Right lobe of liver (tissue), 6 donors: ENCODE data around the gene MED6. TPM values are rescaled to one million over a fixed set of nuclear protein-coding genes. Genes with fewer than 3 reads are reported as not detected.

Experiments used
- ATAC-seq, 4 donors: fragments of 200-7000 bp; cut with Tn5 transposase; one replicate each; pipeline ENCODE4 v1.9.1; 2020; ENCODE audit warnings: mild to moderate bottlenecking in 4 of 4, moderate library complexity in 4 of 4
- DNase-seq, 3 donors: peaks; one replicate each; pipeline ENCODE4 v3.0.0-alpha.2; 2020
- H3K27ac ChIP-seq, 3 donors: fragments of 200-600 bp; one replicate each; pipeline ENCODE4 v1.8.0; 2022
- H3K27me3 ChIP-seq, 2 donors: fragments of 200-600 bp; one replicate each; pipeline ENCODE4 v1.8.0; 2022
- H3K36me3 ChIP-seq, 4 donors: fragments of 200-600 bp; sonication (generic) in 1 of 4; one replicate each; pipeline versions ENCODE4 v1.5.1 to v1.8.0; 2017 to 2022; ENCODE audit warnings: control low read depth in 1 of 4
- H3K4me1 ChIP-seq, 4 donors: fragments of 200-600 bp; sonication (generic) in 1 of 4; one replicate each; pipeline versions ENCODE4 v1.5.1 to v1.8.0; 2017 to 2022; ENCODE audit warnings: control low read depth in 1 of 4
- H3K4me3 ChIP-seq, 3 donors: fragments of 200-600 bp; one replicate each; pipeline ENCODE4 v1.8.0; 2022
- H3K9me3 ChIP-seq, 4 donors: fragments of 200-600 bp; sonication (generic) in 1 of 4; one replicate each; pipeline versions ENCODE4 v1.5.1 to v1.8.0; 2017 to 2022; ENCODE audit warnings: control low read depth in 1 of 4
- CTCF ChIP-seq, 4 donors: fragments of 200-600 bp in 3 of 4; fragments of 450-650 bp in 1 of 4; IDR thresholded peaks; one replicate each; pipeline versions ENCODE4 v1.5.1 to v1.8.0; 2016 to 2022; ENCODE audit warnings: antibody characterized with exemption in 4 of 4, mild to moderate bottlenecking in 2 of 4
- POLR2A ChIP-seq: fragments of 450-650 bp; IDR thresholded peaks from one replicate; pipeline ENCODE4 v1.6.1; 2017; ENCODE audit warnings: antibody characterized with exemption, mild to moderate bottlenecking
- WGBS: methylation state at CpG from one replicate; pipeline ENCODE4 v1.1.6; 2018; ENCODE audit warnings: low coverage, low lambda C conversion rate; ENCODE audit not compliant: insufficient coverage; ENCODE audit errors: missing lambda C conversion rate; 5-methylcytosine and 5-hydroxymethylcytosine counted together
- intact Hi-C, 2 donors: fragments of 100-400 bp; cut with DNase I; formaldehyde crosslinking; loops; one replicate each; pipeline versions ENCODE4 v1.11.2 to v1.14.1; 2022
- total RNA-seq, 6 experiments: library from RNA; depleted of rRNA in 2 of 6; stranded (reverse); fragments of >200 nt in 2 of 6; fragmentation: NEBNext Ultra II Directional in 3 of 6; extraction: Animal tissue kit (Norgen Biotek cat#: 25700) in 3 of 6; gene quantifications; one replicate each; pipeline versions ENCODE4 v1.1.0 to v1.2.4, GENCODE V29; 2016 to 2023
- donor health status: DM: no; HTN: yes; CAD: no.
- donor health status: DM: no; HTN: no; CAD: no.
- donor health status: DM: no; HTN: no; CAD: no.
- donor health status: DM: no; HTN: yes; CAD: no.
- donor health status: DM: no; HTN: yes; CAD: no.

MED6 gene
- total RNA-seq, 6 experiments from 2014 or later = 8.8 to 20.0 (median 13.7) TPM

GRCh38 chr14:70616646-70617045 lies 16.2 kb upstream of the MED6 start:
- 86% methylated on average over 3 of the region's 3 CpGs for WGBS
- no peak overlapping the region for H3K4me3 ChIP-seq
- no peak for DNase-seq
- H3K9me3 ChIP-seq = no peaks in the 10 kb centered on the region
- H3K27me3 ChIP-seq = no peaks in the 10 kb centered on the region
- peak in 1 of 4 donors; percentile 36 for ATAC-seq
- no peaks in the 10 kb centered on the region for H3K36me3 ChIP-seq
- no peak overlapping the region for H3K27ac ChIP-seq
- TF ChIP-seq POLR2A (no peak), CTCF (IDR thresholded peaks at IDR 0.05) (no peak)
- no peaks in the 10 kb centered on the region for H3K4me1 ChIP-seq
- intact Hi-C loops = loop anchor here in 1 of 2 donors (10.0 kb wide), 1 partner anchor 198 kb away; no protein-coding TSS in a partner anchor

- H3K36me3 ChIP-seq = no peaks in the 10 kb centered on the region
- no peak overlapping the region for H3K27ac ChIP-seq
- intact Hi-C loops = loop anchor here in 1 of 2 donors (10.0 kb wide), 1 partner anchor 204 kb away; no protein-coding TSS in a partner anchor
- no peaks in the 10 kb centered on the region for H3K9me3 ChIP-seq
- 52% methylated on average over 3 of the region's 3 CpGs for WGBS
- H3K4me1 ChIP-seq = no peaks in the 10 kb centered on the region
- DNase-seq (no peak), ATAC-seq (no peak)
- no peaks in the 10 kb centered on the region for H3K27me3 ChIP-seq
- H3K4me3 ChIP-seq = no peak overlapping the region
- no peak for TF ChIP-seq CTCF (IDR thresholded peaks at IDR 0.05)
- TF ChIP-seq POLR2A = no peak
These were observed 10.8 kb upstream of the MED6 start for GRCh38 chr14:70611216-70611615.

- intact Hi-C loops = no loop called here
These were observed 1.8 kb upstream of the MED6 start for GRCh38 chr14:70602254-70602653.

GRCh38 chr14:70601162-70601561 lies 707 bp upstream of the MED6 start:
- ATAC-seq (peak in 1 of 4 donors; percentile 4), DNase-seq (no peak)
- H3K4me3 ChIP-seq = peak overlapping the region; percentile 30 to 89 (median 79)
- H3K4me1 ChIP-seq = peaks cover 0 to 17% (median 7%) of the 10 kb centered on the region in 4 donors
- intact Hi-C loops = no loop called here
- peaks cover 0 to 5% (median 2%) of the 10 kb centered on the region in 4 donors for H3K36me3 ChIP-seq
- H3K27me3 ChIP-seq = no peaks in the 10 kb centered on the region
- H3K9me3 ChIP-seq = no peaks in the 10 kb centered on the region
- H3K27ac ChIP-seq = no peak overlapping the region
- no peak for TF ChIP-seq CTCF (IDR thresholded peaks at IDR 0.05)
- TF ChIP-seq POLR2A = no peak
- WGBS = 39% methylated on average over 3 of the region's 3 CpGs

More at GRCh38 chr14:70602254-70602653, 1.8 kb upstream of the MED6 start:
- TF ChIP-seq CTCF (IDR thresholded peaks at IDR 0.05) = no peak
- no peak for TF ChIP-seq POLR2A
- Histone ChIP-seq H3K27ac (no peak overlapping the region), H3K4me3 (no peak overlapping the region), H3K9me3 (no peaks in the 10 kb centered on the region), H3K27me3 (no peaks in the 10 kb centered on the region), H3K36me3 (peaks cover 0 to 2% (median 0%) of the 10 kb centered on the region in 4 donors), H3K4me1 (peaks cover 0 to 17% (median 7%) of the 10 kb centered on the region in 4 donors)
- no peak for ATAC-seq
- DNase-seq = no peak
- WGBS = 56% methylated on average over 2 of the region's 2 CpGs
